ENCODE measurements around the gene RPF1. TPM values are rescaled to one million over a fixed set of nuclear protein-coding genes. Genes with fewer than 3 reads are reported as not detected.

RPF1 gene
- total and polyA plus RNA-seq, 10 of the 15 experiments (the other 5 are each of a cell fraction or from before 2014, with no cell fraction given): 37.0 to 97.5 (median 56.2) TPM

DNA sequence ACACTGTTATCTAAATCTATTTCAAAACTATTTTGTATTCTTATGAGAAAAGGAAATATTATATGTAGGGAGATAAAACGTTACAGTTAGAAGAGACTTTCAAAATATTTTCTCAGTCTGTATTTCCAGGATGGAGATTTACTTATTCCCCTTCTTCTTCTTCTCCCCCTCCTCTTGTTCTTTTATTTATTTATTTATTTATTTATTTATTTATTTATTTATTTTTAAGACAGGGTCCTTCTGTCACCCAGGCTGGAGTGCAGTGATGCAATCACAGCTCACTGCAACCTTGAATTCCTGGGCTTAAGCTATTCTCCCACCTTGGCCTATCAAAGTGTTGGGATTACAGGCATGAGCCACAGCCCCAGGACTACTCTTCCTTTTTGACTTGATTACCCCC, 2.8 kb upstream of the RPF1 start:
- no TSS peak for BruUV-seq (replicated peaks)
- 0% methylated on average over 1 of the region's 1 CpG for WGBS (ENCODE audit: insufficient coverage, insufficient replicate concordance, low lambda C conversion rate, missing lambda C conversion rate)
- Histone ChIP-seq H3K4me2 (ENCODE audit: control insufficient read depth, insufficient read depth) (no peak overlapping the region), H3K4me1 (ENCODE audit: control insufficient read depth, insufficient read depth, low read length) (no peaks in the 10 kb centered on the region), H2AFZ (ENCODE audit: control insufficient read depth, low read depth, low read length) (no peak overlapping the region), H3K79me2 (ENCODE audit: control insufficient read depth, insufficient read depth, low read length) (peaks cover 22% of the 10 kb centered on the region), H3K27me3 (replicated peaks in 1 of 2; ENCODE audit: control insufficient read depth in 2 of 2, insufficient read depth in 2 of 2, low read length in 1 of 2) (no peaks in the 10 kb centered on the region), H3K9ac (ENCODE audit: control insufficient read depth, insufficient read depth, low read length) (no peak overlapping the region), H3K4me3 (no peak overlapping the region), H4K20me1 (ENCODE audit: control insufficient read depth, insufficient read depth) (no peaks in the 10 kb centered on the region), H3K36me3 (ENCODE audit: control insufficient read depth in 2 of 2, insufficient read depth in 2 of 2, low read length in 1 of 2) (no peaks in the 10 kb centered on the region), H3K27ac (ENCODE audit: control insufficient read depth, insufficient read depth) (no peak overlapping the region), H3K9me3 (replicated peaks; ENCODE audit: control insufficient read depth, insufficient read depth, low read length) (peaks cover 6% of the 10 kb centered on the region; the same call in 2 of the 3 replicates)
- no peak for ATAC-seq
- RAD21 ChIA-PET (ENCODE audit: unreplicated experiment): no interaction called here
- POLR2A ChIA-PET: no interaction called here
- intact Hi-C loops (cut with micrococcal nuclease; ENCODE audit: unreplicated experiment) (no loop called here), in situ Hi-C loops (cut with MboI) (no loop called here)
- SMC1A ChIA-PET (ENCODE audit: uncharacterized antibody, unreplicated experiment): interaction anchor here (1.2 kb wide), 1 partner anchor 10 kb away, joined by 3 read pairs; no protein-coding TSS in a partner anchor
- CTCF ChIA-PET: no interaction called here
- DNase-seq (ENCODE audit: low read depth, low spot score): no peak
- TF ChIP-seq ZNF207 (IDR thresholded peaks at IDR 0.05; ENCODE audit: borderline replicate concordance) (no peak), POLR2A (IDR thresholded peaks at IDR 0.05; ENCODE audit: low read depth, low read length) (no peak), CHD1 (IDR thresholded peaks at IDR 0.05; ENCODE audit: low read depth, low read length) (no peak)
- TF ChIP-seq, protein P1, sequence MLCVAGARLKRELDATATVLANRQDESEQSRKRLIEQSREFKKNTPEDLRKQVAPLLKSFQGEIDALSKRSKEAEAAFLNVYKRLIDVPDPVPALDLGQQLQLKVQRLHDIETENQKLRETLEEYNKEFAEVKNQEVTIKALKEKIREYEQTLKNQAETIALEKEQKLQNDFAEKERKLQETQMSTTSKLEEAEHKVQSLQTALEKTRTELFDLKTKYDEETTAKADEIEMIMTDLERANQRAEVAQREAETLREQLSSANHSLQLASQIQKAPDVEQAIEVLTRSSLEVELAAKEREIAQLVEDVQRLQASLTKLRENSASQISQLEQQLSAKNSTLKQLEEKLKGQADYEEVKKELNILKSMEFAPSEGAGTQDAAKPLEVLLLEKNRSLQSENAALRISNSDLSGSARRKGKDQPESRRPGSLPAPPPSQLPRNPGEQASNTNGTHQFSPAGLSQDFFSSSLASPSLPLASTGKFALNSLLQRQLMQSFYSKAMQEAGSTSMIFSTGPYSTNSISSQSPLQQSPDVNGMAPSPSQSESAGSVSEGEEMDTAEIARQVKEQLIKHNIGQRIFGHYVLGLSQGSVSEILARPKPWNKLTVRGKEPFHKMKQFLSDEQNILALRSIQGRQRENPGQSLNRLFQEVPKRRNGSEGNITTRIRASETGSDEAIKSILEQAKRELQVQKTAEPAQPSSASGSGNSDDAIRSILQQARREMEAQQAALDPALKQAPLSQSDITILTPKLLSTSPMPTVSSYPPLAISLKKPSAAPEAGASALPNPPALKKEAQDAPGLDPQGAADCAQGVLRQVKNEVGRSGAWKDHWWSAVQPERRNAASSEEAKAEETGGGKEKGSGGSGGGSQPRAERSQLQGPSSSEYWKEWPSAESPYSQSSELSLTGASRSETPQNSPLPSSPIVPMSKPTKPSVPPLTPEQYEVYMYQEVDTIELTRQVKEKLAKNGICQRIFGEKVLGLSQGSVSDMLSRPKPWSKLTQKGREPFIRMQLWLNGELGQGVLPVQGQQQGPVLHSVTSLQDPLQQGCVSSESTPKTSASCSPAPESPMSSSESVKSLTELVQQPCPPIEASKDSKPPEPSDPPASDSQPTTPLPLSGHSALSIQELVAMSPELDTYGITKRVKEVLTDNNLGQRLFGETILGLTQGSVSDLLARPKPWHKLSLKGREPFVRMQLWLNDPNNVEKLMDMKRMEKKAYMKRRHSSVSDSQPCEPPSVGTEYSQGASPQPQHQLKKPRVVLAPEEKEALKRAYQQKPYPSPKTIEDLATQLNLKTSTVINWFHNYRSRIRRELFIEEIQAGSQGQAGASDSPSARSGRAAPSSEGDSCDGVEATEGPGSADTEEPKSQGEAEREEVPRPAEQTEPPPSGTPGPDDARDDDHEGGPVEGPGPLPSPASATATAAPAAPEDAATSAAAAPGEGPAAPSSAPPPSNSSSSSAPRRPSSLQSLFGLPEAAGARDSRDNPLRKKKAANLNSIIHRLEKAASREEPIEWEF (IDR thresholded peaks at IDR 0.05; ENCODE audit: insufficient replicate concordance, low read depth, low read length): no peak
- TF ChIP-seq, protein P2, sequence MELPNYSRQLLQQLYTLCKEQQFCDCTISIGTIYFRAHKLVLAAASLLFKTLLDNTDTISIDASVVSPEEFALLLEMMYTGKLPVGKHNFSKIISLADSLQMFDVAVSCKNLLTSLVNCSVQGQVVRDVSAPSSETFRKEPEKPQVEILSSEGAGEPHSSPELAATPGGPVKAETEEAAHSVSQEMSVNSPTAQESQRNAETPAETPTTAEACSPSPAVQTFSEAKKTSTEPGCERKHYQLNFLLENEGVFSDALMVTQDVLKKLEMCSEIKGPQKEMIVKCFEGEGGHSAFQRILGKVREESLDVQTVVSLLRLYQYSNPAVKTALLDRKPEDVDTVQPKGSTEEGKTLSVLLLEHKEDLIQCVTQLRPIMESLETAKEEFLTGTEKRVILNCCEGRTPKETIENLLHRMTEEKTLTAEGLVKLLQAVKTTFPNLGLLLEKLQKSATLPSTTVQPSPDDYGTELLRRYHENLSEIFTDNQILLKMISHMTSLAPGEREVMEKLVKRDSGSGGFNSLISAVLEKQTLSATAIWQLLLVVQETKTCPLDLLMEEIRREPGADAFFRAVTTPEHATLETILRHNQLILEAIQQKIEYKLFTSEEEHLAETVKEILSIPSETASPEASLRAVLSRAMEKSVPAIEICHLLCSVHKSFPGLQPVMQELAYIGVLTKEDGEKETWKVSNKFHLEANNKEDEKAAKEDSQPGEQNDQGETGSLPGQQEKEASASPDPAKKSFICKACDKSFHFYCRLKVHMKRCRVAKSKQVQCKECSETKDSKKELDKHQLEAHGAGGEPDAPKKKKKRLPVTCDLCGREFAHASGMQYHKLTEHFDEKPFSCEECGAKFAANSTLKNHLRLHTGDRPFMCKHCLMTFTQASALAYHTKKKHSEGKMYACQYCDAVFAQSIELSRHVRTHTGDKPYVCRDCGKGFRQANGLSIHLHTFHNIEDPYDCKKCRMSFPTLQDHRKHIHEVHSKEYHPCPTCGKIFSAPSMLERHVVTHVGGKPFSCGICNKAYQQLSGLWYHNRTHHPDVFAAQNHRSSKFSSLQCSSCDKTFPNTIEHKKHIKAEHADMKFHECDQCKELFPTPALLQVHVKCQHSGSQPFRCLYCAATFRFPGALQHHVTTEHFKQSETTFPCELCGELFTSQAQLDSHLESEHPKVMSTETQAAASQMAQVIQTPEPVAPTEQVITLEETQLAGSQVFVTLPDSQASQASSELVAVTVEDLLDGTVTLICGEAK (IDR thresholded peaks at IDR 0.05; ENCODE audit: borderline replicate concordance): no peak
- FAIRE-seq: no peak

Data from GM12878 (cell line).